Neural progenitor cell (in vitro differentiated cells): ENCODE data around the gene KRT78. TPM values are rescaled to one million over a fixed set of nuclear protein-coding genes. Genes with fewer than 3 reads are reported as not detected.
"Not testable (repeated sequence)": the region's sequence is repeated elsewhere in the genome, so short reads cannot be mapped to it uniquely, and the experiment has no call there.

Experiments
- DNase-seq: peaks from one replicate; pipeline ENCODE4 v3.0.0-alpha.2; 2016; ENCODE audit warnings: low spot score
- H2AFZ ChIP-seq: fragments of 200-600 bp; sonication (generic); replicated peaks from 2 replicates; pipeline ENCODE4 v1.6.1; 2016; ENCODE audit warnings: antibody characterized with exemption
- H3F3A ChIP-seq: fragments of 200-600 bp; sonication (generic); 2 replicates; pipeline ENCODE4 v1.6.1; 2016; ENCODE audit warnings: antibody characterized with exemption, low read depth
- H3K27ac ChIP-seq: fragments of 200-600 bp; sonication (generic); 2 replicates; pipeline ENCODE4 v1.5.1; 2016; ENCODE audit warnings: mild to moderate bottlenecking
- H3K27me3 ChIP-seq: fragments of 200-600 bp; sonication (generic); 2 replicates; pipeline ENCODE4 v1.6.1; 2016; ENCODE audit warnings: mild to moderate bottlenecking, moderate library complexity
- H3K36me3 ChIP-seq: fragments of 200-600 bp; sonication (generic); 2 replicates; pipeline ENCODE4 v1.5.1; 2016
- H3K4me1 ChIP-seq: fragments of 200-600 bp; sonication (generic); 2 replicates; pipeline ENCODE4 v1.6.1; 2016; ENCODE audit warnings: mixed run types
- H3K4me2 ChIP-seq: fragments of 200-600 bp; sonication (generic); 2 replicates; pipeline ENCODE4 v1.6.1; 2016
- H3K4me3 ChIP-seq: fragments of 200-600 bp; sonication (generic); 2 replicates; pipeline ENCODE4 v1.5.1; 2016
- H3K79me2 ChIP-seq: fragments of 200-600 bp; sonication (generic); 2 replicates; pipeline ENCODE4 v1.6.1; 2016; ENCODE audit warnings: low read depth
- H3K9ac ChIP-seq: fragments of 200-600 bp; sonication (generic); 2 replicates; pipeline ENCODE4 v1.6.1; 2016
- H3K9me3 ChIP-seq: fragments of 200-600 bp; sonication (generic); 2 replicates; pipeline ENCODE4 v1.5.1; 2016; ENCODE audit warnings: low read depth
- H4K20me1 ChIP-seq: fragments of 200-600 bp; sonication (generic); 2 replicates; pipeline ENCODE4 v1.6.1; 2016; ENCODE audit warnings: low read depth
- H3K27ac Mint-ChIP-seq: 3 replicates; pipeline ENCODE4 v1.8.0; 2021; ENCODE audit warnings: mixed read lengths
- H3K27me3 Mint-ChIP-seq: 2 replicates; pipeline ENCODE4 v1.8.0; 2022; ENCODE audit warnings: low read depth, mild to moderate bottlenecking, inconsistent platforms, moderate library complexity, mixed read lengths; ENCODE audit not compliant: insufficient read depth
- H3K36me3 Mint-ChIP-seq: 3 replicates; pipeline ENCODE4 v1.8.0; 2021; ENCODE audit warnings: mixed read lengths
- H3K4me1 Mint-ChIP-seq: 3 replicates; pipeline ENCODE4 v1.8.0; 2021; ENCODE audit warnings: mixed read lengths
- H3K4me3 Mint-ChIP-seq: 3 replicates; pipeline ENCODE4 v1.8.0; 2021; ENCODE audit warnings: mild to moderate bottlenecking, moderate library complexity, mixed read lengths
- H3K9me3 Mint-ChIP-seq: 3 replicates; pipeline ENCODE4 v1.8.0; 2020; ENCODE audit warnings: mixed read lengths
- EZH2 ChIP-seq: fragments of 200-600 bp; sonication (generic); IDR thresholded peaks from 2 replicates; pipeline ENCODE4 v1.6.1; 2017; ENCODE audit warnings: antibody characterized with exemption, mild to moderate bottlenecking, moderate library complexity
- EZH2phosphoT487 ChIP-seq: fragments of 200-600 bp; sonication (generic); IDR thresholded peaks from 2 replicates; pipeline ENCODE4 v1.6.1; 2017; ENCODE audit warnings: antibody characterized with exemption
- total RNA-seq: library from RNA; depleted of rRNA; stranded (reverse); fragments of >200 nt; gene quantifications from 2 replicates; pipeline ENCODE4 v1.2.3, GENCODE V29; 2015; ENCODE audit warnings: low replicate concordance
- TF ChIP-seq, protein P1 (sequence below): fragments of 200-600 bp; sonication (generic); IDR thresholded peaks from 2 replicates; pipeline ENCODE4 v1.5.1; 2017; ENCODE audit warnings: antibody characterized with exemption, mild to moderate bottlenecking

The KRT78 gene
- total RNA-seq, 1 donor from 2014 or later = not detected

DNA sequence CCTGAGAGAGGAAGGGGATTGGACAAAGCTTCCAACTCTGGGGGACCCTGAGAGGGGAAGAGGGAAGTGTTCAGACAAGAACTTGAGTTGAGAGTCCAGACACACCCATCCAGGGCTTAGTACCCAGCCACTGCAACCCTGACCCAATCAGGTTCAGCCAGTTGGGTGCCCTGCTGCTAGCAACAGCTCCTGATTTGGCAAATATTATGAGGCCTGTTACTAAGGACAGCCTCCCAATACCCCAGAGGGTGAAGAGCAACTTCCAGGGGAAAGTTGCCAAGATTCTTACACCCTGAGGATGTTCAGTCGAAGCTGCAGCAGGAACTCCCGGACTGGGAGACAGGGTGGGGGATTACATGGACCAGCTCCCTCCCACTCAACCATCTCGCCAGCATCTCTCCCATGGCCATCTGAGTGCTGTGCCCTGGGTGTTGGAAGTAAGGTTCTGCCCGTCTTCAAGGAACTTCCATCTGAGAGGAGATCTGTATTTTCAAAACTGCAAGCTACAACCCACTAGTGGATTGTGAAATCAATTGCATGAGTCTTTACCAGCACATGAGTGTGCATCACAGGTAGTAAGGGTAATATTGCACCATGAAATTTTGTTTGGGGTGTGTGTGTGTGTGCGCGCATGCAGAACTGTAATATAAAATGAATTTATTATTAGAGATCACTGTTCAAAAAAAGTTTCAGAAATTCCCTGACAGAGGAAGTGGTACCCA, 11.5 kb upstream of the KRT78 start:
- no peaks in the 10 kb centered on the region for H4K20me1 ChIP-seq
- H2AFZ ChIP-seq = no peak overlapping the region
- no peaks in the 10 kb centered on the region for H3K9me3 ChIP-seq
- Mint-ChIP-seq H3K36me3 (no peaks in the 10 kb centered on the region), H3K27ac (no peak overlapping the region), H3K4me3 (no peak overlapping the region), H3K27me3 (peaks cover 13% of the 10 kb centered on the region), H3K9me3 (no peaks in the 10 kb centered on the region), H3K4me1 (no peaks in the 10 kb centered on the region)
- no peaks in the 10 kb centered on the region for H3F3A ChIP-seq
- H3K4me1 ChIP-seq = no peaks in the 10 kb centered on the region
- H3K9ac ChIP-seq = no peak overlapping the region
- no peak for DNase-seq
- H3K79me2 ChIP-seq = no peaks in the 10 kb centered on the region
- no peak for TF ChIP-seq EZH2
- no peak for TF ChIP-seq EZH2phosphoT487
- TF ChIP-seq, protein P1, sequence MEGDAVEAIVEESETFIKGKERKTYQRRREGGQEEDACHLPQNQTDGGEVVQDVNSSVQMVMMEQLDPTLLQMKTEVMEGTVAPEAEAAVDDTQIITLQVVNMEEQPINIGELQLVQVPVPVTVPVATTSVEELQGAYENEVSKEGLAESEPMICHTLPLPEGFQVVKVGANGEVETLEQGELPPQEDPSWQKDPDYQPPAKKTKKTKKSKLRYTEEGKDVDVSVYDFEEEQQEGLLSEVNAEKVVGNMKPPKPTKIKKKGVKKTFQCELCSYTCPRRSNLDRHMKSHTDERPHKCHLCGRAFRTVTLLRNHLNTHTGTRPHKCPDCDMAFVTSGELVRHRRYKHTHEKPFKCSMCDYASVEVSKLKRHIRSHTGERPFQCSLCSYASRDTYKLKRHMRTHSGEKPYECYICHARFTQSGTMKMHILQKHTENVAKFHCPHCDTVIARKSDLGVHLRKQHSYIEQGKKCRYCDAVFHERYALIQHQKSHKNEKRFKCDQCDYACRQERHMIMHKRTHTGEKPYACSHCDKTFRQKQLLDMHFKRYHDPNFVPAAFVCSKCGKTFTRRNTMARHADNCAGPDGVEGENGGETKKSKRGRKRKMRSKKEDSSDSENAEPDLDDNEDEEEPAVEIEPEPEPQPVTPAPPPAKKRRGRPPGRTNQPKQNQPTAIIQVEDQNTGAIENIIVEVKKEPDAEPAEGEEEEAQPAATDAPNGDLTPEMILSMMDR = no peak
- no peak overlapping the region for H3K27ac ChIP-seq
- no peak overlapping the region for H3K4me3 ChIP-seq
- no peaks in the 10 kb centered on the region for H3K27me3 ChIP-seq
- H3K36me3 ChIP-seq = no peaks in the 10 kb centered on the region
- no peak overlapping the region for H3K4me2 ChIP-seq

DNA sequence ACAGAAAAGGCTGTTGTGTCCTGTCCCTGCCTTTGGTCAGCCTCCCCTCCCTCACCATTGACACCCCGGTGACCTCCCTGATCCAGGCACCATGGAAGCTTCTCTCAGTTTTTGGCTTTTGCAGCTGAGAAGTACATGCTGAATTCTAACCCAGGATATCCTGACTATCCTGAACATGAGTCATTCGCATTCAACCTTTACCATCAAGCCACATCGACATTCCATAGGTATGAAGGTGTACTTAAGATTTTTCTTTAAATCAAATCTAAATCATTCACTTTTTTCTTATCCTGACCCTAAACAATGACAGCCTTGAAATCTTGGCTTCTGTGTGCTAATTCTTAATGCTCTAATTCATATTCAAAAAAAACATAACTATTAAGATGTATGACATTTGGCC, 8.7 kb upstream of the KRT78 start:
- H3K4me3 ChIP-seq = no peak overlapping the region
- no peak overlapping the region for H3K9ac ChIP-seq
- H4K20me1 ChIP-seq = no peaks in the 10 kb centered on the region
- no peaks in the 10 kb centered on the region for H3K4me1 Mint-ChIP-seq
- peaks cover 6% of the 10 kb centered on the region for H3K9me3 Mint-ChIP-seq
- no peak overlapping the region for H2AFZ ChIP-seq
- DNase-seq = no peak
- no peak overlapping the region for H3K27ac ChIP-seq
- no peaks in the 10 kb centered on the region for H3K36me3 ChIP-seq
- no peak overlapping the region for H3K4me3 Mint-ChIP-seq
- TF ChIP-seq, protein P1 = no peak
- TF ChIP-seq EZH2phosphoT487 = no peak
- TF ChIP-seq EZH2 = no peak
- H3K36me3 Mint-ChIP-seq = no peaks in the 10 kb centered on the region
- no peaks in the 10 kb centered on the region for H3F3A ChIP-seq
- H3K27me3 ChIP-seq = no peaks in the 10 kb centered on the region
- no peaks in the 10 kb centered on the region for H3K79me2 ChIP-seq
- no peaks in the 10 kb centered on the region for H3K9me3 ChIP-seq
- no peak overlapping the region for H3K4me2 ChIP-seq
- H3K27ac Mint-ChIP-seq = no peak overlapping the region
- H3K27me3 Mint-ChIP-seq = peaks cover 13% of the 10 kb centered on the region
- no peaks in the 10 kb centered on the region for H3K4me1 ChIP-seq

DNA sequence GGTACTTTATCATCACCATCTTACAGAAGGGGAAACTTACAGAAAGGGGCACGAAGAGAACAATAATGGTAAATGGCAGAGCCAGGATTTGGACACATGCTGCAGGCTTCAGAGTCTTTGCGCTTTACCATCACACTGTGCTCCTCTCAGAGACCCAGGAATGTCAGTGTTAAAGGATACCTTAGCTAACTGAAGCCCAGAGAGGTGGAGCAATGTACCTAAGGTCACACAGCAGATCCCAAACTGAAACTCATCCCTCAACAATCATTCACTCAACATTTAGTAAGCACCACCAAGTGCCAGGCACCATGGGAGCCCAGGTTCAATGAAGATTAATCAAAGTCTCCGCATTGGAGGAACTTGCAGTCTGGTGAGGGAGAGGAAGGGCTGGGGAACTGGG, 8.0 kb upstream of the KRT78 start:
- no peak for DNase-seq
- Histone ChIP-seq H3K36me3 (no peaks in the 10 kb centered on the region), H3K4me3 (no peak overlapping the region), H3K4me2 (no peak overlapping the region), H3F3A (no peaks in the 10 kb centered on the region), H4K20me1 (no peaks in the 10 kb centered on the region), H3K9me3 (no peaks in the 10 kb centered on the region), H2AFZ (no peak overlapping the region), H3K79me2 (no peaks in the 10 kb centered on the region), H3K9ac (no peak overlapping the region), H3K27me3 (no peaks in the 10 kb centered on the region), H3K4me1 (no peaks in the 10 kb centered on the region), H3K27ac (no peak overlapping the region)
- Mint-ChIP-seq H3K4me3 (no peak overlapping the region), H3K27me3 (peaks cover 11% of the 10 kb centered on the region), H3K9me3 (peaks cover 6% of the 10 kb centered on the region), H3K36me3 (no peaks in the 10 kb centered on the region), H3K4me1 (no peaks in the 10 kb centered on the region), H3K27ac (no peak overlapping the region)
- TF ChIP-seq EZH2 (no peak), EZH2phosphoT487 (no peak)
- TF ChIP-seq, protein P1 = no peak

DNA sequence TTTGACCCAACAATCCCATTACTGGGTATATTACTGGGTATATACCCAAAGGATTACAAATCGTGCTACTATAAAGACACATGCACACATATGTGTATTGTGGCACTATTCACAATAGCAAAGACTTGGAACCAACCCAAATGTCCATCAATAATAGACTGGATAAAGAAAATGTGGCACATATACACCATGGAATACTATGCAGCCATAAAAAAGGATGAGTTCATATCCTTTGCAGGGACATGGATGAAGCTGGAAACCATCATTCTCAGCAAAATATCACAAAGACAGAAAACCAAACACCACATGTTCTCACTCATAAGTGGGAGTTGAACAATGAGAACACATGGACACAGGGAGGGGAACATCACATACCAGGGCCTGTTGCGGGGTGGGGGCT, 7.3 kb upstream of the KRT78 start:
- not testable (repeated sequence) for H3K4me2 ChIP-seq, H3K79me2 ChIP-seq, H3K4me1 ChIP-seq, H4K20me1 ChIP-seq, H3K9me3 Mint-ChIP-seq, DNase-seq, H3K9ac ChIP-seq, H3K4me3 Mint-ChIP-seq, H3K27ac ChIP-seq, H3K4me1 Mint-ChIP-seq, H3K27me3 ChIP-seq, H3K4me3 ChIP-seq, H2AFZ ChIP-seq, H3K27ac Mint-ChIP-seq, H3K9me3 ChIP-seq, H3K36me3 ChIP-seq, H3F3A ChIP-seq, H3K36me3 Mint-ChIP-seq
- H3K27me3 Mint-ChIP-seq = peaks cover 12% of the 10 kb centered on the region
